GM18520 (cell line): ENCODE results near the gene BTN1A1.

Source experiments
- ATAC-seq: cut with Tn5 transposase; IDR thresholded peaks from one replicate; pipeline ENCODE4 v1.9.1; 2021; ENCODE audit not compliant: unreplicated experiment

Gene BTN1A1

GRCh38 chr6:26475823-26476729 is 24.0 kb upstream of the BTN1A1 start:
- ATAC-seq, result no peak

DNA sequence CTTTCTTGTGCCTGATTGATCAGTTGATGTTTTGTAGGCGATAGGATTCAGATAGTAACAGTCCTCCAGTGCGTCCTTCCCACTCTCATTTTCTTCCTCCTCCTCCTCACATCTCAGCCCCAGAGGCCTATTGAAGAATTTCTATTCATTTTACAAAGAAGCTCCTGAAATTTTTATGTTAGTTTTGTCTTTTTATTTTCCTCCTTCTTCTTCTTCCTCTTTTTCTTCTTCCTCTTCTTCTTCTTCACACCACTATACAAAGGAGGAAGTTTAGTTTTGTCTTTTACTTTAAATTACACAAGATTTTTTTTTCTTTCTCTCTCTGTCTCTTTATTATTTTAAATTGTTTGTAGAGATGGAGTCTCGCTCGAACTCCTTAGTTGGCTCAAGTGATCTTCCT is 23.2 kb upstream of the BTN1A1 start:
- no peak for ATAC-seq

DNA sequence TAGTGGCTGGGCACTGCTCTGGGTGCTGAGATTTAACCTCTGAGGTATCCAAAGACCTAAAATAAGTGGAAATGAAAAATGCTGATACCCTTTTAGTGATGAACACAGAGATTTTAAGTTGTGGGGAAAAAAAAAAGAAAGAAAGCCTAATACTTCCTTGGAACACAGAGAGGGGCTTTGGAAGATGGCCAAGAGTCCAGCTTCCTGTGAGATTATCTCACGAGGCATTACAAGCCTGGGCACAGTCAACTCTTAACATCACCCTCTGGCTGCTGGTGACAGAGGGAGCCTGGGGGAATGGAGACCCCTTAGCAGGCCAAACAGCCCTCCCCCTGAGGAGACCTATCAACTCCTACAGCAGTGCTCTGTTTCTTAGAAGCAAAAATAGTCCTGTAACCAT is 22.7 kb upstream of the BTN1A1 start:
- ATAC-seq, result no peak

- no peak for ATAC-seq
Observed at GRCh38 chr6:26478100-26478984, 21.8 kb upstream of the BTN1A1 start.

DNA sequence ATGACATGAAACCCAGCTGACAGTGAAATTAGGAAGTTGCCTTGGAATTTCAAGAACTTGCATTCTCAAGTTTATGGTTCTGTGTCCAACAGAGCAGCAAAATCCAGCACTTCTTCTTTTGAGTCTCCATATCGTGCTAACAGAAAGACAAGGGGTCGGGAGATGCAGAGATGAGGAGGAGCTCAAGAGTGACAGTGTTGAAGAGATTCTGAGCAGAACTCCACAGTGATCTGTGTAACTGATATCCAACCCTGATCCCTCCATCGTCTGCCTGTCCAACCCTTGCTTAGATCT is 21.2 kb upstream of the BTN1A1 start:
- no peak for ATAC-seq

- ATAC-seq, result no peak
Observed at GRCh38 chr6:26482338-26482737, 17.8 kb upstream of the BTN1A1 start.

GRCh38 chr6:26483727-26484126 is 16.4 kb upstream of the BTN1A1 start:
- ATAC-seq, result no peak

- ATAC-seq, result no peak
Observed at GRCh38 chr6:26484161-26484560, 15.9 kb upstream of the BTN1A1 start.

DNA sequence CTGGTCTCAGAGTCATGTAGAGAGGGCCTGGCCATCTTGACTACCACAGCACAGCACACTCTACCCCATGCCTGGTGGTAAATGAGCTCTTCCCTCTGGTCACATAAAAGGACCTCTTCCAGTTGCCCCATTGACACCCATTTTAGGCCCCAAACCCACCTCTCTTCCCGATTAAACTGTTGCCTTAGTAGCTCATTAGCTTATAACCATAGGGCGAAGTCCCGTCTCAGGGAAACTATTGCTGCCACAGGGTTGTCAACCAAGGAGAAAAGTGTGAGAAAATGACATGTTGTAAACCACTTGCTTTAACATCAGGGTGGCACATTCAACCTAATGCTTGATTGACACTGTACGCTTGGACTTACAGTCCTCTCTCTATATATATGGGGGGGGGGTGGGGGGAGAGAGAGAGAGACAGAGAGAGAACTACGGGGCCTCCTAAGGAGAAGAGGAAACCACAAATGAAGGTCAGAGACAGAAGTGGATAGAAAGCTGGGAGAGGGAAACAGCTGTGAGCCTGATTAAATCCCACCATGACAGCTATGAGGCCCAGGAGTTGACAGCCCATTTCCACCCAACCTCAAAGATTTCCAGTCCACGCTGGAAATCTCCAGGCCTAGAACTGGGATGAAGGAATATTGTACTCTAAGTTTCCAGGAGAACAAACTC is 14.9 kb upstream of the BTN1A1 start:
- no peak for ATAC-seq

GRCh38 chr6:26486358-26486757 is 13.7 kb upstream of the BTN1A1 start:
- ATAC-seq, result no peak

DNA sequence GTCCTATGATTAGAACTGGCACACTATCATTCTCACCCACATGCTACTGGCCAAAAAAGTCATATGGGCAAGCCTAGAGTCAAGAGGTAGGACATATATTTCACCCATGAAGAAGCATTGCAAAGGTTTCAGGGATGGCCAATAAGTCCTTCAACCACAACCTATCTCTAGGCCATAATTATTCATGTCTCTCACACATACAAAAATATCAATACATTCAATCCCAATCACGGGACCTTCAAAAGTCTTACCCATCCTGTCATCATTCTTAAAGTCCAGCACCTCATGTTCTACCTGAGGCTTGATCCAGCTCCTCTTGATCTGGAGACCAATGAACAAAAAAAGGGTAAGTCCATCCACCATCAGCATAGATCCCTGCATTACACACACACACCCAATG is 12.6 kb upstream of the BTN1A1 start:
- no peak for ATAC-seq

DNA sequence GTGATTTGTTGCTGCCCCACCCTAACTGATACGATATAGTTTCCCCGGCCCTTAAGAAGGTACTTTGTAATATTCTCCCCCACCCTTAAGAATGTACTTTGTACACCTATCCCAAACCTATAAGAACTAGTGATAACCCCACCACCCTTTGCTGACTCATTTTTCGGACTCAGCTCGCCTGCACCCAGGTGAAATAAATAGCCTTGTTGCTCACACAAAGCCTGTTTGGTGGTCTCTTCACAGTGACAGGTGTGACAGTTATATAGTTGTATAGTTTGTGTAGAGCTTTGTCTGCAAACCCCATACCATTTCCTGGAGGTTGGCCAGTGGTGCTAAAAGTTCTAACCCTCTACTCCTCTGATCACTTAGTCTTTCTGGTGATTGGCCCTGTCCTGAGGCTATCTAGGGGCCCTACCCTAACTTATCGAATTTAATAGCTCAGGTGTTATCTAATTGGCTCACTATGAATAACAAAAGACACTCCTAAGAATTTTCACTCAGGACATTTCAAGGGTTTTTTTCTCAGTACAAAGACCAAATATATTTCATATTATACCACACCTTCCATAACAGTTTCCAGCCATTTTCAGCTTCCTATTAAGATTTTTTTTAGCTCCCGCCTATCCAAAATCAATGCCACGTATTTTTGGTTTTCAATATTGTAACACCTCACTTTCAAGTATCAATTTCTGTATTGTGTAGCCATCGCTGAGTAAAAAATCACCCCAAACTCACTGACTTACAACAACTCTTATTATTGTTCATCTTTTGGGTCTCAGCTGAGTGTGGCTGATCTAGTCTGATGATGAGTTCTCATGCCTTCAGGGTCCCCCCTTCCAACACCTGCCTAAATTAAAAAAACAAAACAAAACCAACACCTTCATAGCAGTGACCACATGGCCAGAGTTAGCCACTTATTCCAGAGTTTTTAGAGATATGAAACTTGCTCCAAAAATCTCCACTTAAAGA is 9.8 kb upstream of the BTN1A1 start:
- no peak for ATAC-seq

DNA sequence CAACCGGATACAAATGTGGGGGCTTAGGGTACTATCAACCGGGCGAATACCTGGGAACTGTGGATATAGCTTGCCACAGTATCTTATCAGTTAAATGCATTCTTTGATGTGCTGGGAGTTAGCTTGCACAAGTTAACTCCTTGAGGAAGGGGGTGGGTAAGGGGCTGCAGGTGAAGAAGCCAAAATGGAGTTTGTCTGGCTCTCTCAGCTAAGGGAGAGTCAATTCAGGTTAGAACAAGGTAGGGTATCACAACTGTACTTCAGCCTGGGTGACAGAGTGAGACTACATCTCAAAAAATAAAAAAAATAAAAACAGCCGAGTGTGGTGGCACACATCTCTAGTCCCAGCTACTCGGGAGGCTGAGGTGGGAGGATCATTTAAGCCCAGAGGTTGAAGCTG is 8.5 kb upstream of the BTN1A1 start:
- no peak for ATAC-seq

DNA sequence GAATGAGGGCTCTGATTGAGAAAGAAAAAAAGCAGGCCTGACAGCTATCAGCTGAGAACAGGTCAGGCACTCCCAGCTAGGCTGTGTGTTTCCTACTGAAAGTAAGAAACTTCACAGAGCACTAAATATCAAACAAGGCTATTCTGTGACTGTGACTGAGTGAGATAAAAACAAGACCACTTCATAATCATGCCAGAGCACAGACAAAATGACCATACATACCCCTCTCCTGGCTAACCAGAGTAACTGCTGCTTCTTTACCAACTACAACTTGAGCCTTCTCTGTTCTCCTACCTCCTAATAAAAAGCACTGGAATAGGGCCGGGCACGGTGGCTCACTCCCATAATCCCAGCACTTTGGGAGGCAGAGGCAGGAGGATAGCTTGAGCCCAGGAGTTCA is 6.8 kb upstream of the BTN1A1 start:
- ATAC-seq, result no peak

- no peak for ATAC-seq
Observed at GRCh38 chr6:26494117-26494516, 6.0 kb upstream of the BTN1A1 start.

DNA sequence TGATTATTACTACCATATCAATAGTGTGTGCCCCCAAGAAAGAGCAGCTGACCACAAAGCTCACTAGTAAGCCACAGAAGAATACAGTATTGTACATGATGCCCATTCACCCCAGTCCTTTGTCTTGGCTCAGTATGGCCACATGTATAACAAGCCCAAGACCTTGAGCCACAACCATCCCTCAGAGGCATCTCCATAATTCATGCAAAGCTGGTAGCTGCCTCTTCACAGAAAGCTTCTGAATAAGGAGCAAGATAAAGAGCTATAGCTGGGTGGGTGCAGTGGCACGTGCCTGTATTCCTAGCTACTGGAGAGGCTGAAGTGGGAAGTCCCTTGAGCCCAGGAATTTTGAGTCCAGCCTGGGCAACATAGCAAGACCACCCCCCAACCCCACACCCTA is 4.8 kb upstream of the BTN1A1 start:
- no peak for ATAC-seq

DNA sequence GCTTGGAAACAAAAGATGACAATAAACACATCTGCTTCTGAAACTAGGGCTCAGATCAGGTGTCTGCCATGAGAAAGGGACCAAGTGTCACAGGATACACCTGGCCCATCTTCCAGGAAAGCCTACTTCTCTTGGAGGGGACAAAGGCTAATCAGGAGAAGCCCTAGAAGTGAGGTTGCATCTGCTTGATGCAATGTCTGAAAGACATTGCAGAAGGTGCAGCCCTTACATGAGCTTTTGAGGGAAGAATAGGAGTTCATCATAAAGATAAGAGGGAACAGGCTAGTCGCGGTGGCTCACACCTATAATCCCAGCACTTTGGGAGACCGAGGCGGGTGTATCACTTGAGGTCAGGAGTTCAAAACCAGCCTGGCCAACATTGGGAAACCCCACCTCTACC is 2.5 kb upstream of the BTN1A1 start:
- no peak for ATAC-seq

GRCh38 chr6:26501482-26501986 is 1.4 kb downstream of the BTN1A1 start:
- no peak for ATAC-seq

DNA sequence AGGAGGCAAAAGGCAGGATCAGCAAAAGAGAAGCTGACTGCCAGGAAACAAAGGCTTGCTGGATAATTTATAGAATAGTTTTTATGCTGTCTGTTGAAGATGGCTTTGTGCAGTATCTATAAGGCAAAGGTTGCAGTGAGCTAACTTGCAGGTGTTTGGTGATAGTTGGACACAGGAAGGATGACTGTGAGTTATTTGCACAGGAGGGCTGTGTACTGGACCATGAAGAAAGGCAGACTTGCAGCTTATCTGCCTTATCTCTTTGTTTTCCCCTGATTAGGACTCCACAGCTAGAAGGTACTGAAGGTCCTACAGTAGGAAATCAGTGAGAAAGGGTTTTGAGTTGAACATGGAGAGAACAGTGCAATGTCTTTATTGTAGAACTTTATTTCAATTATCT is 2.1 kb downstream of the BTN1A1 start:
- ATAC-seq, result no peak

DNA sequence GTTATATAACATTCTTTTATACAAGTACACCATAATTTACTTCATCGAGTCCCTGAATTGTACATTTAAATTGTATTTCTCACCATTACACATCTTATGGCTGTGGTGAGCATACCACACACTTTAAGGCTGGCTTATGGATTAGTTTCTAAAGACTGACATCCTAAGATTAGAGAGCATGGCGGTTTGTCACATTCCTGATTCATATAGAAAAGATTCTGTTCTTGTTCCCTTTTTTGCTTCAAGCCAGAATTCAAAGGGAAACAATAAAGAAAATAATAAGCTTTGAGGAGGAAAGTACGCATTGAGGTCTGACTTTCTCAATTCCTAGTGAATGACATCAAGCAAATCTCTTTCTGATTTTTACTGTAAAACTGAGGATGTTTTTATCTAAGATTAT is 2.5 kb downstream of the BTN1A1 start:
- ATAC-seq, result no peak
